ENCODE results near the gene QRSL1.
A peak's percentile ranks its signal among the peaks of the same experiment; 100 is the strongest.
"Not testable (repeated sequence)": the region's sequence is repeated elsewhere in the genome, so short reads cannot be mapped to it uniquely, and the experiment has no call there.

Gene QRSL1

GRCh38 chr6:106629103-106629858, at the start of gene QRSL1, which contains the start of gene RTN4IP1:
Gene QRSL1 (plus strand): TSS chr6:106629578. CDS start chr6:106629682, 104 bp downstream.
Gene RTN4IP1 (minus strand): TSS chr6:106629498. CDS start chr6:106629021, 477 bp downstream.
- peak; percentile 24 to 92 (median 78) for DNase-seq

GRCh38 chr6:106581468-106581867, 47.9 kb upstream of the QRSL1 start:
- no peak for DNase-seq

- DNase-seq, result no peak
These were observed 42.5 kb upstream of the QRSL1 start for GRCh38 chr6:106586815-106587415.

GRCh38 chr6:106588937-106589336, 40.4 kb upstream of the QRSL1 start:
- DNase-seq, result not testable (repeated sequence)

GRCh38 chr6:106591111-106591825, 38.1 kb upstream of the QRSL1 start:
- no peak for DNase-seq

GRCh38 chr6:106599440-106599839, 29.9 kb upstream of the QRSL1 start:
- no peak for DNase-seq

- no peak for DNase-seq
These were observed 29.0 kb upstream of the QRSL1 start for GRCh38 chr6:106600329-106600728.

GRCh38 chr6:106608080-106608668, 21.2 kb upstream of the QRSL1 start:
- no peak for DNase-seq

GRCh38 chr6:106609699-106610098, 19.7 kb upstream of the QRSL1 start:
- DNase-seq, result no peak

- DNase-seq, result no peak
These were observed 18.3 kb upstream of the QRSL1 start for GRCh38 chr6:106611030-106611429.

GRCh38 chr6:106612671-106613416, 16.5 kb upstream of the QRSL1 start:
- no peak for DNase-seq

- DNase-seq, result no peak
These were observed 15.8 kb upstream of the QRSL1 start for GRCh38 chr6:106613590-106613989.

- no peak for DNase-seq
These were observed 15.2 kb upstream of the QRSL1 start for GRCh38 chr6:106614166-106614565.

GRCh38 chr6:106614592-106615257, 14.7 kb upstream of the QRSL1 start:
- DNase-seq, result no peak

- DNase-seq, result no peak
These were observed 12.1 kb upstream of the QRSL1 start for GRCh38 chr6:106617302-106617701.

GRCh38 chr6:106617857-106618256, 11.5 kb upstream of the QRSL1 start:
- DNase-seq, result no peak

- no peak for DNase-seq
These were observed 11.1 kb upstream of the QRSL1 start for GRCh38 chr6:106618324-106618723.

GRCh38 chr6:106619223-106619622, 10.2 kb upstream of the QRSL1 start:
- DNase-seq, result no peak

GRCh38 chr6:106620931-106621672, 8.3 kb upstream of the QRSL1 start:
- DNase-seq, result no peak

- DNase-seq, result no peak
These were observed 7.0 kb upstream of the QRSL1 start for GRCh38 chr6:106622412-106622811.
